Heart left ventricle (tissue), 13 donors: Measurements from ENCODE around the gene LITAF.

ENCODE experiments used
- CTCF ChIP-seq, 12 donors: fragments of 200-600 bp; sonication (generic) in 4 of 12; IDR thresholded peaks; one replicate each; pipeline versions ENCODE4 v1.5.0 to v1.8.0; 2018 to 2022; ENCODE audit warnings: antibody characterized with exemption in 12 of 12, mild to moderate bottlenecking in 5 of 12
- POLR2A ChIP-seq, 2 donors: fragments of 450-650 bp; IDR thresholded peaks; one replicate each; pipeline ENCODE4 v1.6.1; 2017; ENCODE audit warnings: antibody characterized with exemption in 2 of 2, mild to moderate bottlenecking in 2 of 2, moderate library complexity in 2 of 2
- donor health status: ischemic (EF 13 %, LVEDD 7.1; RV severe dilation, severe dysfunction).
- donor health status: DM: no; HTN: yes; CAD: no.
- donor health status: DM: no; HTN: no; CAD: no.
- donor health status: ischemic (EF 25% LVEDD 6.9; RV normal size, moderate dysfunction).
- donor health status: ischemic (EF 25% LVEDD 5.7; RV mildly dilated, moderate dysfunction).
- donor health status: ischemic (EF 35%, LVEDD 5.7; RV mildly dilated, moderate dysfunction).
- donor health status: nonischemic (EF 11% LVEDD 7.7; RV severe dilation, severe dysfunction).
- donor health status: DM: yes; HTN: yes; CAD: no.
- donor health status: PGD.
- donor health status: ischemic (EF 29% LVEDD 5.4; RV normal size, mild dysfunction).
- donor health status: nonischemic (EF 23%, LVEDD 6.1; RV moderate dilation, normal function).

GRCh38 chr16:11588321-11589197, 1.8 kb upstream of the LITAF start:
- TF ChIP-seq CTCF (IDR thresholded peaks at IDR 0.05) (no peak), POLR2A (IDR thresholded peaks at IDR 0.05) (no peak)
